MCF 10A (cell line): ENCODE results near the gene TUT4. TPM values are rescaled to one million over a fixed set of nuclear protein-coding genes. Genes with fewer than 3 reads are reported as not detected.

ENCODE experiments used
- BruUV-seq: library from RNA; stranded (reverse); fragments of 400-500 nt; replicated peaks from 2 replicates; lab custom pipeline; 2021; lab: Mats Ljungman, UMichigan
- CTCF ChIA-PET: fragments of 300-600 bp; sonication (Branson Sonifier 250); formaldehyde crosslinking; extraction: SDS; loops from one replicate; lab custom pipeline; 2021; ENCODE audit warnings: antibody characterized with exemption, inconsistent platforms; lab: Yijun Ruan, JAX
- POLR2A ChIA-PET: fragments of 300-600, 350-650 bp; sonication (Branson Sonifier 250); formaldehyde crosslinking; extraction: SDS; loops from one replicate; lab custom pipeline; 2020; ENCODE audit warnings: antibody characterized with exemption, inconsistent platforms; lab: Yijun Ruan, JAX
- DNase-seq: peaks from one replicate; pipeline ENCODE4 v3.0.0-alpha.2; 2018; ENCODE audit not compliant: unreplicated experiment
- H3K27ac Mint-ChIP-seq: one replicate; pipeline ENCODE4 v1.8.0; 2022; ENCODE audit warnings: mild to moderate bottlenecking, low read depth, mixed read lengths; ENCODE audit not compliant: unreplicated experiment
- H3K27me3 Mint-ChIP-seq: one replicate; pipeline ENCODE4 v1.8.0; 2022; ENCODE audit warnings: mixed read lengths; ENCODE audit not compliant: insufficient read depth, unreplicated experiment
- H3K36me3 Mint-ChIP-seq: one replicate; pipeline ENCODE4 v1.8.0; 2022; ENCODE audit warnings: mild to moderate bottlenecking, moderate library complexity, mixed read lengths; ENCODE audit not compliant: insufficient read depth, unreplicated experiment
- H3K4me1 Mint-ChIP-seq: one replicate; pipeline ENCODE4 v1.8.0; 2022; ENCODE audit warnings: mixed read lengths; ENCODE audit not compliant: insufficient read depth, unreplicated experiment
- H3K4me3 Mint-ChIP-seq: one replicate; pipeline ENCODE4 v1.8.0; 2022; ENCODE audit warnings: mild to moderate bottlenecking, moderate library complexity, mixed read lengths; ENCODE audit not compliant: unreplicated experiment
- H3K9me3 Mint-ChIP-seq: one replicate; pipeline ENCODE4 v1.8.0; 2022; ENCODE audit warnings: mixed read lengths; ENCODE audit not compliant: unreplicated experiment
- CTCF ChIP-seq: fragments of 200-600 bp; IDR thresholded peaks from one replicate; pipeline ENCODE4 v1.8.0; 2022; ENCODE audit warnings: antibody characterized with exemption, mild to moderate bottlenecking; ENCODE audit not compliant: unreplicated experiment
- intact Hi-C: fragments of 100-400 bp; cut with micrococcal nuclease; formaldehyde crosslinking; loops from 2 replicates; pipeline ENCODE4 v1.14.1; 2022
- total RNA-seq: library from RNA; stranded (reverse); gene quantifications from 2 replicates; pipeline ENCODE4 v1.2.3, GENCODE V29; 2022

TUT4 gene
- total RNA-seq, 1 experiment from 2014 or later = 90.7 TPM

GRCh38 chr1:52502789-52503188, 50.1 kb downstream of the TUT4 start:
- H3K9me3 Mint-ChIP-seq = no peaks in the 10 kb centered on the region
- H3K36me3 Mint-ChIP-seq = peaks cover 89% of the 10 kb centered on the region
- peaks cover 9% of the 10 kb centered on the region for H3K4me1 Mint-ChIP-seq
- no peak for TF ChIP-seq CTCF
- no peaks in the 10 kb centered on the region for H3K27me3 Mint-ChIP-seq
- intact Hi-C loops = no loop called here
- no TSS peak for BruUV-seq
- H3K4me3 Mint-ChIP-seq = no peak overlapping the region
- H3K27ac Mint-ChIP-seq = no peak overlapping the region
- ChIA-PET CTCF (interaction anchor here (0.8 kb wide), 1 partner anchor 183 kb away, joined by 3 read pairs; no protein-coding TSS in a partner anchor), POLR2A (interaction anchor here (1.5 kb wide), 1 partner anchor 9 kb away, joined by 8 read pairs; no protein-coding TSS in a partner anchor)
- peak; percentile 9 for DNase-seq

GRCh38 chr1:52487632-52488031, 65.3 kb downstream of the TUT4 start:
- Mint-ChIP-seq H3K4me3 (no peak overlapping the region), H3K9me3 (no peaks in the 10 kb centered on the region), H3K36me3 (peaks cover 80% of the 10 kb centered on the region), H3K27me3 (no peaks in the 10 kb centered on the region), H3K4me1 (peaks cover under 1% of the 10 kb centered on the region), H3K27ac (no peak overlapping the region)
- ChIA-PET CTCF (interaction anchor here (1.5 kb wide), 1 partner anchor 198 kb away, joined by 4 read pairs; no protein-coding TSS in a partner anchor), POLR2A (no interaction called here)
- intact Hi-C loops = no loop called here
- TF ChIP-seq CTCF = no peak
- no peak for DNase-seq
- BruUV-seq = no TSS peak

GRCh38 chr1:52482326-52483004, 70.4 kb downstream of the TUT4 start:
- BruUV-seq = no TSS peak
- no peak for DNase-seq
- Mint-ChIP-seq H3K27ac (no peak overlapping the region), H3K27me3 (no peaks in the 10 kb centered on the region), H3K9me3 (no peaks in the 10 kb centered on the region), H3K4me1 (peaks cover 5% of the 10 kb centered on the region), H3K36me3 (peaks cover 39% of the 10 kb centered on the region), H3K4me3 (no peak overlapping the region)
- CTCF ChIA-PET = no interaction called here
- no peak for TF ChIP-seq CTCF
- POLR2A ChIA-PET = interaction anchor here (0.6 to 2.2 kb wide), 4 partner anchors 20 to 205 kb away, joined by 3 to 10 read pairs (median 5); no protein-coding TSS in a partner anchor
- intact Hi-C loops = no loop called here

GRCh38 chr1:52479076-52479475, 73.8 kb downstream of the TUT4 start:
- BruUV-seq = no TSS peak
- no peaks in the 10 kb centered on the region for H3K9me3 Mint-ChIP-seq
- DNase-seq = no peak
- peaks cover 5% of the 10 kb centered on the region for H3K4me1 Mint-ChIP-seq
- no peak overlapping the region for H3K4me3 Mint-ChIP-seq
- TF ChIP-seq CTCF = no peak
- ChIA-PET CTCF (no interaction called here), POLR2A (interaction anchor here (1.1 kb wide), 1 partner anchor 18 kb away, joined by 4 read pairs; no protein-coding TSS in a partner anchor)
- no peaks in the 10 kb centered on the region for H3K27me3 Mint-ChIP-seq
- H3K36me3 Mint-ChIP-seq = peaks cover 16% of the 10 kb centered on the region
- no peak overlapping the region for H3K27ac Mint-ChIP-seq
- intact Hi-C loops = no loop called here
